Kidney (tissue), 14 donors: ENCODE results near the gene TMEM242. TPM values are rescaled to one million over a fixed set of nuclear protein-coding genes. Genes with fewer than 3 reads are reported as not detected.

Experiments used
- DNase-seq, 5 donors: peaks; one replicate each; pipeline ENCODE4 v3.0.0-alpha.2; 2013 to 2020
- FAIRE-seq: peaks from 2 replicates; lab custom pipeline; 2012; peaks lifted over from hg19 to GRCh38; lab: Jason Lieb, UNC
- H3K27ac ChIP-seq, 2 donors: one replicate each; pipeline ENCODE4 v1.7.0; 2013; ENCODE audit warnings: low read depth in 2 of 2, low read length in 2 of 2, inconsistent platforms in 1 of 2
- H3K27me3 ChIP-seq: one replicate; pipeline ENCODE4 v1.7.1; 2013; ENCODE audit warnings: low read length, inconsistent platforms; ENCODE audit not compliant: control insufficient read depth, insufficient read depth
- H3K36me3 ChIP-seq, 3 donors: one replicate each; pipeline versions ENCODE4 v1.7.0 to v1.7.1; 2013; ENCODE audit warnings: low read length in 3 of 3, control low read depth in 1 of 3, inconsistent platforms in 1 of 3; ENCODE audit not compliant: insufficient read depth in 3 of 3, control insufficient read depth in 2 of 3
- H3K4me1 ChIP-seq, 3 donors: one replicate each; pipeline versions ENCODE4 v1.7.0 to v1.7.1; 2013; ENCODE audit warnings: low read length in 3 of 3, inconsistent platforms in 1 of 3, low read depth in 1 of 3; ENCODE audit not compliant: control insufficient read depth in 2 of 3, insufficient read depth in 2 of 3
- H3K4me3 ChIP-seq, 3 donors: one replicate each; pipeline versions ENCODE4 v1.7.0 to v1.8.1; 2013; ENCODE audit warnings: low read length in 3 of 3, control low read depth in 1 of 3, inconsistent platforms in 1 of 3
- H3K9ac ChIP-seq, 3 donors: one replicate each; pipeline versions ENCODE4 v1.7.0 to v1.7.1; 2013; ENCODE audit warnings: low read length in 3 of 3, control low read depth in 1 of 3, inconsistent platforms in 1 of 3
- H3K9me3 ChIP-seq, 3 donors: one replicate each; pipeline versions ENCODE4 v1.7.0 to v1.7.1; 2013; ENCODE audit warnings: low read length in 3 of 3, control low read depth in 1 of 3, inconsistent platforms in 1 of 3; ENCODE audit not compliant: control insufficient read depth in 2 of 3, insufficient read depth in 1 of 3
- CTCF ChIP-seq: IDR thresholded peaks from 3 replicates; pipeline ENCODE4 v1.5.1; 2012; ENCODE audit warnings: mild to moderate bottlenecking, moderate library complexity, borderline replicate concordance; ENCODE audit not compliant: insufficient read depth; ENCODE audit errors: extremely low read depth
- intact Hi-C: fragments of 100-400 bp; cut with DNase I; formaldehyde crosslinking; loops from one replicate; pipeline ENCODE4 v1.11.1; 2022
- polyA plus RNA-seq: library from polyadenylated mRNA; stranded (reverse); fragments of 350-450 nt; fragmentation: Illumina TruSeq; extraction: RNeasy Lipid Tissue Mini Kit (QIAGEN cat#74804); gene quantifications from one replicate; pipeline ENCODE4 v1.2.3, GENCODE V29; 2014; ENCODE audit warnings: low read depth, low replicate concordance; ENCODE audit not compliant: insufficient read depth
- total RNA-seq: library from RNA; stranded (reverse); fragmentation: NEBNext Ultra II Directional; extraction: Animal tissue kit (Norgen Biotek cat#: 25700); gene quantifications from one replicate; pipeline ENCODE4 v1.2.1, GENCODE V29; 2021
- donor health status: control.
- donor health status: control.
- donor health status: control.
- donor health status: control.
- donor health status: control.
- donor health status: DM: yes; HTN: yes; CAD: no.
- donor health status: Normal renal cell carcinoma (clear cell type).

TMEM242 gene
- total and polyA plus RNA-seq, 2 donors from 2014 or later: 14.2 to 14.3 TPM

DNA sequence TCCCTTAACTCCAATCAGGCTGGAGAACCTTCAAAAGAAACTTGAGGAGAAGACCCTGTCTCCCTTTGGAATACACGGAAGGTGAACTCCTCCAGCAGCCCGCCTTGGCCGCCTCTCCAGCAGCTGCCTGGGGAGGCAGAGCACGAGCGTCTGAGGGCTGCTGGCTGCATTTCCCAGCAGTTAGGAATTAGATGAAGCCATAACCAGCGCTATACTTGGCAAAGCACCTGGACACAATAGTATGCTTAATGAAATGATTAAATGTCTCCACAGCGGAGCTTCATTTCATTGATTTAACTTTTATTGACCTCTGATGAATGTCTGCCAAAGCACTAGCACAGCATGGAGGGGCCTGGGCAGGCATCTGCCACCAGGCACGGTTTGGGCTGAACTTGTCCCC, 73.5 kb downstream of the TMEM242 start:
- intact Hi-C loops: no loop called here
- peaks cover 0 to 3% (median 0%) of the 10 kb centered on the region in 3 donors for H3K4me1 ChIP-seq
- no peak overlapping the region for H3K9ac ChIP-seq
- TF ChIP-seq CTCF: no peak
- no peak overlapping the region for H3K27ac ChIP-seq
- no peak overlapping the region for H3K4me3 ChIP-seq
- FAIRE-seq (no peak), DNase-seq (no peak)
- H3K36me3 ChIP-seq: no peaks in the 10 kb centered on the region
- no peaks in the 10 kb centered on the region for H3K9me3 ChIP-seq
- no peaks in the 10 kb centered on the region for H3K27me3 ChIP-seq

- no peak for TF ChIP-seq CTCF
- FAIRE-seq: no peak
- no peak for DNase-seq
- H3K9ac ChIP-seq: no peak overlapping the region
- H3K9me3 ChIP-seq: no peaks in the 10 kb centered on the region
- no peaks in the 10 kb centered on the region for H3K36me3 ChIP-seq
- intact Hi-C loops: no loop called here
- no peaks in the 10 kb centered on the region for H3K27me3 ChIP-seq
- peaks cover 0 to 2% (median 0%) of the 10 kb centered on the region in 3 donors for H3K4me1 ChIP-seq
- H3K4me3 ChIP-seq: no peak overlapping the region
- no peak overlapping the region for H3K27ac ChIP-seq
These were observed 75.1 kb downstream of the TMEM242 start for GRCh38 chr6:157248264-157248663.

GRCh38 chr6:157246771-157247484, 76.4 kb downstream of the TMEM242 start:
- no peak for TF ChIP-seq CTCF
- intact Hi-C loops: no loop called here
- Histone ChIP-seq H3K36me3 (no peaks in the 10 kb centered on the region), H3K27me3 (no peaks in the 10 kb centered on the region), H3K4me3 (no peak overlapping the region), H3K27ac (no peak overlapping the region), H3K4me1 (peaks cover 0 to 2% (median 0%) of the 10 kb centered on the region in 3 donors), H3K9me3 (no peaks in the 10 kb centered on the region), H3K9ac (no peak overlapping the region)
- FAIRE-seq (no peak), DNase-seq (no peak)
